SK-N-SH (cell line): ENCODE data around the gene ST6GALNAC5. TPM values are rescaled to one million over a fixed set of nuclear protein-coding genes. Genes with fewer than 3 reads are reported as not detected.

Source experiments
- CTCF ChIA-PET: fragments of 300-600, 350-600 bp; formaldehyde crosslinking; extraction: SDS; loops from one replicate; lab custom pipeline; 2021; lab: Yijun Ruan, JAX
- POLR2A ChIA-PET: fragments of 350-600 bp; sonication (Branson Sonifier 250); formaldehyde crosslinking; extraction: SDS; loops from one replicate; lab custom pipeline; 2020; ENCODE audit warnings: antibody characterized with exemption, inconsistent platforms; lab: Yijun Ruan, JAX
- DNase-seq: peaks from one replicate; pipeline ENCODE4 v3.0.0; 2012
- H2AFZ ChIP-seq: fragments of 200-600 bp; sonication (generic); 2 replicates; pipeline ENCODE4 v1.8.1; 2016; ENCODE audit warnings: antibody characterized with exemption, mild to moderate bottlenecking, low read depth
- H3F3A ChIP-seq: fragments of 200-600 bp; sonication (generic); replicated peaks from 2 replicates; pipeline ENCODE3; 2016; ENCODE audit warnings: antibody characterized with exemption, mild to moderate bottlenecking; ENCODE audit not compliant: insufficient read depth
- H3K27ac ChIP-seq, 2 experiments: fragments of 200-500 bp in 1 of 2; fragments of 200-600 bp in 1 of 2; sonication (Bioruptor generic) in 1 of 2; sonication (generic), shearing (Covaris generic) in 1 of 2; 2 replicates each; pipeline versions ENCODE4 v1.5.1 to v1.6.1; 2014 to 2016; ENCODE audit warnings: low read depth in 2 of 2, inconsistent platforms in 1 of 2, low read length in 1 of 2, mild to moderate bottlenecking in 1 of 2, mixed read lengths in 1 of 2
- H3K27me3 ChIP-seq: fragments of 200-600 bp; sonication (generic), shearing (Covaris generic); 2 replicates; pipeline ENCODE4 v1.6.1; 2016; ENCODE audit warnings: mixed run types; ENCODE audit not compliant: insufficient read depth
- H3K36me3 ChIP-seq, 2 experiments: fragments of 200-500 bp in 1 of 2; fragments of 200-600 bp in 1 of 2; sonication (Bioruptor generic) in 1 of 2; sonication (generic) in 1 of 2; replicated peaks in 1 of 2; 2 replicates each; pipeline versions ENCODE3 to v1.5.1; 2014 to 2016; ENCODE audit warnings: low read length in 1 of 2, mild to moderate bottlenecking in 1 of 2; ENCODE audit not compliant: insufficient read depth in 2 of 2, control insufficient read depth in 1 of 2
- H3K4me1 ChIP-seq, 2 experiments: fragments of 200-500 bp in 1 of 2; fragments of 200-600 bp in 1 of 2; sonication (Bioruptor generic) in 1 of 2; sonication (generic), shearing (Covaris generic) in 1 of 2; 2 replicates each; pipeline versions ENCODE4 v1.5.1 to v1.6.1; 2014 to 2016; ENCODE audit warnings: low read depth in 1 of 2, low read length in 1 of 2, mixed run types in 1 of 2; ENCODE audit not compliant: insufficient read depth in 2 of 2, control insufficient read depth in 1 of 2
- H3K4me2 ChIP-seq: fragments of 200-600 bp; sonication (generic), shearing (Covaris generic); 2 replicates; pipeline ENCODE4 v1.6.1; 2017; ENCODE audit warnings: mixed run types
- H3K4me3 ChIP-seq, 2 experiments: fragments of 200-500 bp in 1 of 2; fragments of 200-600 bp in 1 of 2; sonication (Bioruptor generic) in 1 of 2; sonication (generic), shearing (Covaris generic) in 1 of 2; 2 replicates each; pipeline versions ENCODE4 v1.5.1 to v1.8.1; 2014 to 2016; ENCODE audit warnings: low read depth in 2 of 2, inconsistent platforms in 1 of 2, low read length in 1 of 2, mild to moderate bottlenecking in 1 of 2, mixed read lengths in 1 of 2, moderate library complexity in 1 of 2
- H3K79me2 ChIP-seq: fragments of 200-600 bp; sonication (generic); 2 replicates; pipeline ENCODE4 v1.8.1; 2017; ENCODE audit warnings: mild to moderate bottlenecking; ENCODE audit not compliant: insufficient read depth
- H3K9ac ChIP-seq: fragments of 200-600 bp; sonication (generic); 2 replicates; pipeline ENCODE4 v1.6.1; 2017; ENCODE audit warnings: mixed run types
- H3K9me2 ChIP-seq: fragments of 200-600 bp; sonication (generic); 2 replicates; pipeline ENCODE4 v1.6.1; 2017; ENCODE audit warnings: mixed run types
- H3K9me3 ChIP-seq: fragments of 200-600 bp; sonication (generic); 2 replicates; pipeline ENCODE4 v1.6.1; 2017; ENCODE audit warnings: mixed run types, mild to moderate bottlenecking, moderate library complexity
- H4K20me1 ChIP-seq: fragments of 200-600 bp; sonication (generic); 2 replicates; pipeline ENCODE4 v1.6.1; 2017; ENCODE audit warnings: mild to moderate bottlenecking, mixed run types; ENCODE audit not compliant: insufficient read depth
- ELF1 ChIP-seq: IDR thresholded peaks from 2 replicates; pipeline ENCODE4 v1.4.0; 2012
- FOSL2 ChIP-seq: IDR thresholded peaks from 2 replicates; pipeline ENCODE4 v1.4.0; 2012; ENCODE audit warnings: low read depth, mild to moderate bottlenecking, moderate library complexity, borderline replicate concordance
- GATA2 ChIP-seq: sonication (generic); formaldehyde crosslinking; IDR thresholded peaks from 2 replicates; pipeline ENCODE4 v1.5.0; 2020; ENCODE audit warnings: mild to moderate bottlenecking, missing genetic modification reagents
- JUND ChIP-seq: IDR thresholded peaks from 2 replicates; pipeline ENCODE4 v1.4.0; 2012
- MAX ChIP-seq: IDR thresholded peaks from 2 replicates; pipeline ENCODE4 v1.4.0; 2012; ENCODE audit warnings: low read depth
- NFIC ChIP-seq: IDR thresholded peaks from 2 replicates; pipeline ENCODE4 v1.4.0; 2012; ENCODE audit warnings: borderline replicate concordance
- SIN3A ChIP-seq: IDR thresholded peaks from 2 replicates; pipeline ENCODE4 v1.6.1; 2012; ENCODE audit warnings: low read depth, mild to moderate bottlenecking, low read length, moderate library complexity, borderline replicate concordance
- USF2 ChIP-seq: fragments of 150-350 bp; IDR thresholded peaks from 2 replicates; pipeline ENCODE4 v1.6.1; 2017; ENCODE audit warnings: antibody characterized with exemption, low read length, low read depth, borderline replicate concordance
- WGBS: methylation state at CpG from one replicate; pipeline ENCODE4 v1.1.6; 2017; ENCODE audit warnings: low lambda C conversion rate; 5-methylcytosine and 5-hydroxymethylcytosine counted together
- polyA plus RNA-seq, 3 experiments: library from polyadenylated mRNA; depleted of rRNA; stranded (reverse); fragments of >200 nt; gene quantifications; 2 replicates each; pipeline ENCODE4 v1.2.3, GENCODE V29; 2012
- TF ChIP-seq, protein P1 (sequence below): fragments of 150-350 bp; IDR thresholded peaks from 2 replicates; pipeline ENCODE4 v1.6.1; 2016; ENCODE audit warnings: mild to moderate bottlenecking, low read depth, low read length

The ST6GALNAC5 gene
- polyA plus RNA-seq, 1 of the 3 experiments (the other 2 are of a cell fraction), result 10.6 TPM

DNA sequence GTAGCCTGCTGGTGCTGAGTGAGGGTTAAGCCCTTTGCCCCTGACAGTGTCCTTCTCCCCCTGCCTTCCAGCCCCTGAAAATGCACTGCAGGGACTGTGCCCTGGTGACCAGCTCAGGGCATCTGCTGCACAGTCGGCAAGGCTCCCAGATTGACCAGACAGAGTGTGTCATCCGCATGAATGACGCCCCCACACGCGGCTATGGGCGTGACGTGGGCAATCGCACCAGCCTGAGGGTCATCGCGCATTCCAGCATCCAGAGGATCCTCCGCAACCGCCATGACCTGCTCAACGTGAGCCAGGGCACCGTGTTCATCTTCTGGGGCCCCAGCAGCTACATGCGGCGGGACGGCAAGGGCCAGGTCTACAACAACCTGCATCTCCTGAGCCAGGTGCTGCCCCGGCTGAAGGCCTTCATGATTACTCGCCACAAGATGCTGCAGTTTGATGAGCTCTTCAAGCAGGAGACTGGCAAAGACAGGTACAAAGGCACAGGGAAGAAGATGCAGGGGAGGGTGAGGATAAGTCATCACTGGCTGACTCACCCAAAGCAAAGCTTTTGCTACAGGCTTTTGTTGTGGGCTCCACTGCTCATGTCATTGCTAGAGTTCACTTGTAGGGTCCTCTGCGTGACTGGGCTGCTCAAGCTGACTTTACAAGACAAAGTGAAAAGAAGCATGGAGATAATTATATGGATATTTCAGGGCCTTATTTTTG is 177.0 kb downstream of the ST6GALNAC5 start:
- Histone ChIP-seq H4K20me1 (no peaks in the 10 kb centered on the region), H3F3A (peaks cover 9% of the 10 kb centered on the region), H3K27ac (no peak overlapping the region), H3K9me2 (no peaks in the 10 kb centered on the region), H3K9me3 (no peaks in the 10 kb centered on the region), H3K36me3 (no peaks in the 10 kb centered on the region), H2AFZ (no peak overlapping the region), H3K4me3 (no peak overlapping the region), H3K79me2 (no peaks in the 10 kb centered on the region), H3K4me1 (peaks cover 9 to 10% of the 10 kb centered on the region in 2 experiments), H3K9ac (no peak overlapping the region), H3K4me2 (no peak overlapping the region), H3K27me3 (no peaks in the 10 kb centered on the region)
- DNase-seq, result no peak
- POLR2A ChIA-PET, result no interaction called here
- CTCF ChIA-PET, result interaction anchor here (1.5 kb wide), 1 partner anchor 10 kb away, joined by 3 read pairs; no protein-coding TSS in a partner anchor
- 93% methylated on average over 17 of the region's 20 CpGs for WGBS
- TF ChIP-seq JUND, result peak; percentile 31; the same call in 1 of the 2 replicates
- peak; percentile 60 for TF ChIP-seq FOSL2
- no peak for TF ChIP-seq NFIC
- TF ChIP-seq, all 33 proteins: peak for 2

GRCh38 chr1:77047575-77047974 is 180.3 kb downstream of the ST6GALNAC5 start:
- DNase-seq, result no peak
- no peaks in the 10 kb centered on the region for H3K9me2 ChIP-seq
- H3K4me1 ChIP-seq, result peaks cover 0 to 10% of the 10 kb centered on the region in 2 experiments; a peak in 2 of 4 replicates
- H3K9me3 ChIP-seq, result no peaks in the 10 kb centered on the region
- no peaks in the 10 kb centered on the region for H4K20me1 ChIP-seq
- no peak overlapping the region for H3K27ac ChIP-seq
- H3K36me3 ChIP-seq, result no peaks in the 10 kb centered on the region
- POLR2A ChIA-PET, result no interaction called here
- CTCF ChIA-PET, result no interaction called here
- H3K9ac ChIP-seq, result no peak overlapping the region
- no peak for TF ChIP-seq GATA2 (CRISPR knock-in tag)
- TF ChIP-seq SIN3A, result no peak
- no peak for TF ChIP-seq USF2
- no peak for TF ChIP-seq MAX
- TF ChIP-seq, protein P1, sequence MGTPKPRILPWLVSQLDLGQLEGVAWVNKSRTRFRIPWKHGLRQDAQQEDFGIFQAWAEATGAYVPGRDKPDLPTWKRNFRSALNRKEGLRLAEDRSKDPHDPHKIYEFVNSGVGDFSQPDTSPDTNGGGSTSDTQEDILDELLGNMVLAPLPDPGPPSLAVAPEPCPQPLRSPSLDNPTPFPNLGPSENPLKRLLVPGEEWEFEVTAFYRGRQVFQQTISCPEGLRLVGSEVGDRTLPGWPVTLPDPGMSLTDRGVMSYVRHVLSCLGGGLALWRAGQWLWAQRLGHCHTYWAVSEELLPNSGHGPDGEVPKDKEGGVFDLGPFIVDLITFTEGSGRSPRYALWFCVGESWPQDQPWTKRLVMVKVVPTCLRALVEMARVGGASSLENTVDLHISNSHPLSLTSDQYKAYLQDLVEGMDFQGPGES, result no peak
- no peak for TF ChIP-seq ELF1
- 84% methylated on average over 1 of the region's 1 CpG for WGBS
- H2AFZ ChIP-seq, result no peak overlapping the region
- no peaks in the 10 kb centered on the region for H3K79me2 ChIP-seq
- no peaks in the 10 kb centered on the region for H3K27me3 ChIP-seq
- no peaks in the 10 kb centered on the region for H3F3A ChIP-seq
- no peak overlapping the region for H3K4me2 ChIP-seq
- H3K4me3 ChIP-seq, result no peak overlapping the region
